ENCODE measurements around the gene SPSB2.

Gene SPSB2

DNA sequence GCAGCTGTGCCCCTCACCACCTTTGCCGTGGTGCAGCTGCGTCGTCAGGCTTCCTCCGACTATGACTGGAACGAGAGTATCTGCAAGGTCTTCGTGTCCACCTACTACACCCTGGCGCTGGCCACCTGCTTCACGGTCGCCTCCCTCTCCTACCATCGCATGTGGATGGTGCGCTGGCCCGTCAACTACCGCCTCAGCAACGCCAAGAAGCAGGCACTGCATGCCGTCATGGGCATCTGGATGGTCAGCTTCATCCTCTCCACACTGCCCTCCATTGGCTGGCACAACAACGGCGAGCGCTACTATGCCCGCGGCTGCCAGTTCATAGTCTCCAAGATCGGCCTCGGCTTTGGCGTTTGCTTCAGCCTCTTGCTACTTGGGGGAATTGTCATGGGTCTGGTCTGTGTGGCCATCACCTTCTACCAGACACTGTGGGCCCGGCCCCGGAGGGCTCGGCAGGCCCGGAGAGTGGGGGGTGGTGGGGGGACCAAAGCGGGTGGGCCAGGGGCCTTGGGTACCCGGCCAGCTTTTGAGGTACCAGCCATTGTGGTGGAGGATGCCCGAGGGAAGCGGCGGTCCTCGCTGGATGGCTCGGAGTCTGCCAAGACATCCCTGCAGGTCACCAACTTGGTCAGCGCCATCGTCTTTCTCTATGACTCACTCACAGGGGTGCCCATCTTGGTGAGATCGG lies 48.9 kb downstream of the SPSB2 start:
- H3K36me3 ChIP-seq (ENCODE audit: insufficient read depth, low read length), result no peaks in the 10 kb centered on the region
- H3K9ac ChIP-seq (ENCODE audit: low read length), result no peak overlapping the region
- H3K9me3 ChIP-seq (ENCODE audit: low read length), result no peaks in the 10 kb centered on the region
- no peaks in the 10 kb centered on the region for H4K20me1 ChIP-seq (ENCODE audit: insufficient read depth, low read length)
- H3K4me2 ChIP-seq (ENCODE audit: low read length), result no peak overlapping the region
- no peaks in the 10 kb centered on the region for H3K9me2 ChIP-seq (ENCODE audit: low read depth, low read length)
- H2AFZ ChIP-seq (ENCODE audit: low read length), result no peak overlapping the region
- no peaks in the 10 kb centered on the region for H3F3A ChIP-seq (ENCODE audit: insufficient read depth, low read length)
- H3K27ac ChIP-seq (ENCODE audit: low read depth, low read length, poor library complexity, severe bottlenecking), result no peak overlapping the region
- H3K79me2 ChIP-seq (ENCODE audit: insufficient read depth, low read length), result no peaks in the 10 kb centered on the region
- no peak overlapping the region for H3K4me3 ChIP-seq (ENCODE audit: low read depth, low read length, poor library complexity, severe bottlenecking)
- TF ChIP-seq, protein P1, sequence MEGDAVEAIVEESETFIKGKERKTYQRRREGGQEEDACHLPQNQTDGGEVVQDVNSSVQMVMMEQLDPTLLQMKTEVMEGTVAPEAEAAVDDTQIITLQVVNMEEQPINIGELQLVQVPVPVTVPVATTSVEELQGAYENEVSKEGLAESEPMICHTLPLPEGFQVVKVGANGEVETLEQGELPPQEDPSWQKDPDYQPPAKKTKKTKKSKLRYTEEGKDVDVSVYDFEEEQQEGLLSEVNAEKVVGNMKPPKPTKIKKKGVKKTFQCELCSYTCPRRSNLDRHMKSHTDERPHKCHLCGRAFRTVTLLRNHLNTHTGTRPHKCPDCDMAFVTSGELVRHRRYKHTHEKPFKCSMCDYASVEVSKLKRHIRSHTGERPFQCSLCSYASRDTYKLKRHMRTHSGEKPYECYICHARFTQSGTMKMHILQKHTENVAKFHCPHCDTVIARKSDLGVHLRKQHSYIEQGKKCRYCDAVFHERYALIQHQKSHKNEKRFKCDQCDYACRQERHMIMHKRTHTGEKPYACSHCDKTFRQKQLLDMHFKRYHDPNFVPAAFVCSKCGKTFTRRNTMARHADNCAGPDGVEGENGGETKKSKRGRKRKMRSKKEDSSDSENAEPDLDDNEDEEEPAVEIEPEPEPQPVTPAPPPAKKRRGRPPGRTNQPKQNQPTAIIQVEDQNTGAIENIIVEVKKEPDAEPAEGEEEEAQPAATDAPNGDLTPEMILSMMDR (IDR thresholded peaks at IDR 0.05; ENCODE audit: low read length), result no peak
- TF ChIP-seq EZH2 (IDR thresholded peaks at IDR 0.05; ENCODE audit: borderline replicate concordance, low read length), result no peak
- peaks cover 6% of the 10 kb centered on the region for H3K4me1 ChIP-seq (ENCODE audit: insufficient read depth, low read length, severe bottlenecking)
- peaks cover 5% of the 10 kb centered on the region; the same call in 1 of the 2 replicates for H3K27me3 ChIP-seq (ENCODE audit: insufficient read depth, low read length)

DNA sequence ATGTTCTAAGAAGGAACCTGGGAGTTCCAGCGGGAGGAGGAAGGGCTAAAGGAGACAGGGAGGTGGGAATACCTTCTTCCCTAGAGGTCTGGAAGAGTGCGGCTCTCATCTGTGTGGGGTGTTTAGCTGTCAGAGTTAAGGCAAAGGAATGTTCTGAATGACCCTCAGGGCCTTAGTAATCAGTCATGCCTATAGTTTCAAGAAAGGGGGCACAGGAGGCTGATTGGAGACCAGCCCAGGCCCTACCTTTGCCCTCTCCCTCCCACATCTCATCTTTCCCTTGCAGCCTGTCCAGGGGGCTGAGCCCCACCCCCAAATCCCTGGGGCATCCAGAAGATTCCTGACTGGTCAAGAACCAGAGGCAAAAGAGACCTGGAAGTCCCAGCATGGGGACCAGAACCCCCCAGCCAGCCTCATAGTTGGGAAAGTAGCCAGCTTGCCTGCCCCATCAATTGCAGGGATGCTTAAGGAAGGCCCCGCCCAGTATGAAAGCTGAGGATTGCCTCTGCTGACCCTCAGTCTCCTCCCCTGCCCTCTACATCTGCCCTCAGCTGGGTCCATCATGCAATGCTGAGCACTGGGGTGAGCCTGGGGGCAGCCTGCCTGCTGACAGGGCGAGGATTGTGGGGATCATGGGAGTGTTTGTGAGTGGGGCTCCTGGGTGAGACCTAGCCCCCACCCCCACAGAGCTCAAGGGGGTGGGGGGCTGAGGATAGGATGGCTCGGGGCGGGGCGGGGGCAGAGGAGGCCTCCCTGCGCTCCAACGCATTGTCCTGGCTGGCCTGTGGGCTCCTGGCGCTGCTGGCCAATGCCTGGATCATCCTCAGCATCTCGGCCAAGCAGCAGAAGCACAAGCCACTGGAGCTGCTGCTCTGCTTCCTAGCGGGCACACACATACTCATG lies 49.7 kb downstream of the SPSB2 start:
- TF ChIP-seq EZH2 (IDR thresholded peaks at IDR 0.05; ENCODE audit: borderline replicate concordance, low read length), result no peak
- TF ChIP-seq, protein P1 (IDR thresholded peaks at IDR 0.05; ENCODE audit: low read length), result no peak
- peaks cover 5% of the 10 kb centered on the region; the same call in 1 of the 2 replicates for H3K27me3 ChIP-seq (ENCODE audit: insufficient read depth, low read length)

DNA sequence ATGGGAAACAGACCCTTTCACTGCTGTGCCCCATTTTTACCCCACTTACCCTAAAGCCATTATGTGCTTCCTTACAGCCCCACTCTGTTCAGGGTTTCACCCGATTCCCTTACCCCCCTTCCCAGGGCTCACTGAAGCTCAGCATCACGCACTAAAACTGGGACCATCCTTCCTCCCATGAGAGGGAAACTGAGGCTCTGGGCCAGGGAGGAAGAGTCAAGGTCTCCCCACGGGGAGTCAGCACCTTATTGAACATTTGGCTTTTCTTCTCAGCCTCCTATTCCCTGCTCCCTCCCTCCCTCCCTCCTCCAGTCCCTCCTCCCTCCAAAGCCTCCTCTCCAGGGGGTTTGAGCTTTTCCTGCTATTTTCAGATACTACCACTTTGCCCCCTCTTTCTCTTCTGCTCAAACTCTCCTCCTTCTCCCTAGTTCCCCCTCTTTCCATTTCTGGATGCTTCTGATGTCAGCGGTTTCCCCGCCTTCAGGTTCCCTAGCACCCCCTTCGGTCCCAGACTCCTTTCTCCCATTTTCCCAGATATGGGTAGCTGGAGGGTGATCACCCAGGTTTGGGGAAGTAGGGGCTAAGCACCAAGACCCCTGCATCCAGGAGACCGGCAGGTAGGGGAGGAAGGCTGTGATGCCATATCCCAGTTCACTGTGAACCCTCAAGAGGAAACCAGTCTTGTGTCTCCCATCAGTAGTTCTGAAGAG lies 50.5 kb downstream of the SPSB2 start:
- H4K20me1 ChIP-seq (ENCODE audit: insufficient read depth, low read length), result no peaks in the 10 kb centered on the region
- H3K4me1 ChIP-seq (ENCODE audit: insufficient read depth, low read length, severe bottlenecking), result no peaks in the 10 kb centered on the region
- no peak overlapping the region for H3K9ac ChIP-seq (ENCODE audit: low read length)
- no peaks in the 10 kb centered on the region for H3K36me3 ChIP-seq (ENCODE audit: insufficient read depth, low read length)
- no peak overlapping the region for H3K4me2 ChIP-seq (ENCODE audit: low read length)
- H3F3A ChIP-seq (ENCODE audit: insufficient read depth, low read length), result no peaks in the 10 kb centered on the region
- no peak overlapping the region for H3K27ac ChIP-seq (ENCODE audit: low read depth, low read length, poor library complexity, severe bottlenecking)
- no peak overlapping the region for H2AFZ ChIP-seq (ENCODE audit: low read length)
- H3K27me3 ChIP-seq (ENCODE audit: insufficient read depth, low read length), result peaks cover 9% of the 10 kb centered on the region; the same call in 1 of the 2 replicates
- no peaks in the 10 kb centered on the region for H3K9me2 ChIP-seq (ENCODE audit: low read depth, low read length)
- no peak for TF ChIP-seq EZH2 (IDR thresholded peaks at IDR 0.05; ENCODE audit: borderline replicate concordance, low read length)
- TF ChIP-seq, protein P1 (IDR thresholded peaks at IDR 0.05; ENCODE audit: low read length), result no peak
- H3K4me3 ChIP-seq (ENCODE audit: low read depth, low read length, poor library complexity, severe bottlenecking), result no peak overlapping the region
- no peaks in the 10 kb centered on the region for H3K9me3 ChIP-seq (ENCODE audit: low read length)
- no peaks in the 10 kb centered on the region for H3K79me2 ChIP-seq (ENCODE audit: insufficient read depth, low read length)

More for the DNA sequence above, 49.7 kb downstream of the SPSB2 start:
- H3K4me1 ChIP-seq (ENCODE audit: insufficient read depth, low read length, severe bottlenecking), result no peaks in the 10 kb centered on the region
- no peak overlapping the region for H3K4me2 ChIP-seq (ENCODE audit: low read length)
- H3K27ac ChIP-seq (ENCODE audit: low read depth, low read length, poor library complexity, severe bottlenecking), result no peak overlapping the region
- H3K4me3 ChIP-seq (ENCODE audit: low read depth, low read length, poor library complexity, severe bottlenecking), result no peak overlapping the region
- H3K36me3 ChIP-seq (ENCODE audit: insufficient read depth, low read length), result no peaks in the 10 kb centered on the region
- H3K79me2 ChIP-seq (ENCODE audit: insufficient read depth, low read length), result no peaks in the 10 kb centered on the region
- no peaks in the 10 kb centered on the region for H3K9me2 ChIP-seq (ENCODE audit: low read depth, low read length)
- no peaks in the 10 kb centered on the region for H3F3A ChIP-seq (ENCODE audit: insufficient read depth, low read length)
- H2AFZ ChIP-seq (ENCODE audit: low read length), result no peak overlapping the region
- no peak overlapping the region for H3K9ac ChIP-seq (ENCODE audit: low read length)
- no peaks in the 10 kb centered on the region for H3K9me3 ChIP-seq (ENCODE audit: low read length)
- no peaks in the 10 kb centered on the region for H4K20me1 ChIP-seq (ENCODE audit: insufficient read depth, low read length)
